Hematopoietic multipotent progenitor cell (in vitro differentiated cells): Measurements from ENCODE around the gene HOXB5. TPM values are rescaled to one million over a fixed set of nuclear protein-coding genes. Genes with fewer than 3 reads are reported as not detected.
A peak's percentile ranks its signal among the peaks of the same experiment; 100 is the strongest.

Source experiments
- DNase-seq, 3 donors: peaks; one replicate each; pipeline ENCODE4 v3.0.0-alpha.2; 2011 to 2015; ENCODE audit warnings: low read depth in 2 of 3, low spot score in 2 of 3
- total RNA-seq: library from RNA; depleted of rRNA; stranded (reverse); fragments of >200 nt; gene quantifications from one replicate; pipeline ENCODE4 v1.2.3, GENCODE V29; 2012

Gene HOXB5
- total RNA-seq, 1 donor = 0.54 TPM

DNA sequence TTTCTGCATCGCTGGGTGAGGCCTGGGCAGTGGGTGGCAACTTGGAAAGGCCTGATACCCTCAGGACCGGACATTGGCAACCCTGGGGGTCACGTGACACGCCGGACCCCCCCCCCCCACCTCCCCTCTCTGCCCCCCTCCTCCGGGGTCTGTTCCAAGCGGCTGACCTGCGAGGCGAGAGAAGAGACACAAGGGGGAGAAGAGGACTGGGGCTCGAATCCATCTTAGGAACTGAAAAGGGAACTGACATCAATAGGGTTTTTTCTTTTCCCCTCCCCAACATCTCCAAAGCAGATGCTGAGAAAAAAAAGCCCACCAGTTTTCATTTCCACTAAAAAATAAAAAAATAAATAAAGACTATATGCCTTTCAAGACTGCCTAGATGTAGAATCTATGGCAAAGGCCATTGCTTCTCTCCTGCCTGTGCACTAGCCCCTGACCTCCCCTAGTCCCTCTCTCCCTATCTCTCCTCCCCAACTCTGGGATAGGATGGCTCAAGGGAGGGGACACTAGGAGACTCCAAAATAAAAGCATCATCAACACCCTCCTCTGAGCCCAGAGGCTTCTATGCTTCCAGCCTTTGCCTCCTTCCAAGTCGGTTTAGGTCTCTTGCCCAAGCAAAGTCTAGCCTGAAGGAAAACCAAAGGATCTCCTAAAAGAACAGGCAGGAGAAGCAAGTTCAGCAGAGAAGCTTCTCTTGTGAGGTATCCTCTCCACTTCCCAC is 41.0 kb downstream of the HOXB5 start:
- no peak for DNase-seq

DNA sequence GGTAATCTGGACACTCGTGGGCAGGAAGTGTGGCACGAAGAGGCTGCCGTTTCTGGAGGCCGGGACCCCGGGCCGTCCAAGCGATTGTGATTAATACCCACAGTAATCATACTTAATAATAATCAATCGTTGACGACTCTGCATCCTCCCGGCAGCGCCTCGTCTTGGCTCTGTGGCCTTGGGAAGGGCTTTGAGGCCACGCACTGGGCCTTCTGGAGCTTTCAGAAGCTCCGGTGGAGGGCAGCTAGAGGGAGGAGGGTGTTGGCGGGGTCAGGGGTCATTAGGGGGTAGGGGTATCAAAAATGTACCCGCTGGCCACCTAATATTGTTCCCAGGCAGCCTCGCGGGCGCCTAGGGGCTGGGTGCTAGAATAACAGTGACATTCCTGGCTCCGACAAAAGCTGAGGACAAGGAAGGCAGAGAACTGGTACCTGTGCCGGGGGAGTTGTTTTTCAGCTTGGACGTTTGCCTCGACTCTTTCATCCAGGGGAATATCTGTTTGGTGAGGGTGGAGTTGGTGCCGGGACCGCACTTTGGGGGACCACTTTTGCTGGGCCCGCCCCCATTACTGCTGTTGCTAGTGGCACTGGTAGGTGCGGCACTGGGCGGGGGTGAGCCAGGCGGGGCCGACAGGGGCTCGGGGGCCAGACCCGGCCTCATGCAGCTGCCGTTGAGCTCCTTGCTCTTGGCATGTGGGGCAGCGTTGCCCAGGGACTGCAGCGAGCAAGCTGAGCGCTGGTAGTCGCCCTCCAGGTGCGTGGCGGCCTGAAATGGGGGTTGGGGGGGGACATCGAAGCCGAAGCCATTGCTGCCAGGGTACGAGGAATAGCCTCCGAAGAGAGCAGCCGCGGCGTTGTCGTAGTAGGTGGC is 41.7 kb downstream of the HOXB5 start:
- DNase-seq = no peak

GRCh38 chr17:48551214-48551555 is 42.4 kb downstream of the HOXB5 start:
- DNase-seq = no peak

DNA sequence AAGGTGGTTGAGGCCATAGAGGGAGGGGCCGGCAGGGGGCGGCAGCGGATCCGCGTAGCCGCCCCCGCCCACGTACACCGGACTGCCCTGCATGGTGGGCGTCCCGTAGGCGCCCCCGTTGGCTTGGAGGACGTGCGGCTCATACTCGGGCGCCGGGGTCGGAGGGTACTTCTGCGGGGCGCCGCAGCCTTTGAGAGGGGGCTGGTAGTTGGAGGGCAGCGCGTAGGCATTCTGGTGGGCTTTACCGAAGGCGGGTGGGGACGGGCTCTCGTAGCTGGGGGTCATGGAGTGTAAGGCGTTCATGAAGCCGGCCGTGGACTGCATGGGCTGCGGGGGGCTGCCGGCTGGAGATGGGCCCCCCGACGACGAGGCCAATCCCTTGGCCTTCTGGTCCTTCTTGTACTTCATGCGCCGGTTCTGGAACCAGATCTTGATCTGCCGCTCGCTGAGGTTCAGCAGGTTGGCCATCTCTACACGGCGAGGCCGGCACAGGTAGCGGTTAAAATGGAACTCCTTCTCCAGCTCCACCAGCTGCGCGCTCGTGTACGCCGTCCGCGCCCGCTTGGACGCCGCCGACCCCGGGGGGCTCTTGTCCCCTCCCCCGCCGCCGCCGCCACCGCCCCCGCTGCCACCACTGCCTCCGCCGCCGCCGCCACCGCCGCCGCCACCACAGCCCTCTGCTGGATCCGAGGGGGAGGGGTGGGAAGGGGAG is 42.9 kb downstream of the HOXB5 start:
- no peak for DNase-seq

DNA sequence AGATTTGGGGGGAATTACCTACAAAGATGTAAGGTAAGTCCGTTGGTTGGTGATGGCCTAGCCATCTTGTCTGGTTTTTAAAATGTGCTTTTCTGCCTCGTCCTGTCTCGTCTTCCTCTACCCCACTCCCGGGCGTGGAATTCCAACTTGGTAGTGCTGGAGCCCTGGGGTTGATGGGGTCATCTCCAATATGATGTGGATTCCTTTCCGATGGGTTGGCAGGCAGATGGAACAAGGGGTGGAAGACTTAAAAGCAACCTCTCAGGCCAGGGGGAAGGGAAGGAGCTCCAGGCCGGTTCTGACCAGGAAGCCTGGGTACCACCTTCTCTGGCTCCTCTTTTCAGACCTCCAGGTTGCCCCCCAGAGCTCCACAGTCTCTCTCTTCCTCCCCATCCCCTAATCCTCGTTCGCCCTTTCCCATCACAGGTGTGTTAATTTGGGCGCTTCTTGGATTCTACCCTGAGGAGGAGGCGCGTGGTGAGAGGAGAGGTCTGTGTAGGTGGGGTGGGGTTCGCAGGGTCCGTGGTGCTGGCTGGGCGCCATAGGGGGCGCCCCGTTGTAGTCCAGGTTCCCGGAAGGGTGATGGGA is 43.6 kb downstream of the HOXB5 start:
- DNase-seq = no peak

- DNase-seq = no peak
Measured at GRCh38 chr17:48549281-48549630, 44.3 kb downstream of the HOXB5 start.

DNA sequence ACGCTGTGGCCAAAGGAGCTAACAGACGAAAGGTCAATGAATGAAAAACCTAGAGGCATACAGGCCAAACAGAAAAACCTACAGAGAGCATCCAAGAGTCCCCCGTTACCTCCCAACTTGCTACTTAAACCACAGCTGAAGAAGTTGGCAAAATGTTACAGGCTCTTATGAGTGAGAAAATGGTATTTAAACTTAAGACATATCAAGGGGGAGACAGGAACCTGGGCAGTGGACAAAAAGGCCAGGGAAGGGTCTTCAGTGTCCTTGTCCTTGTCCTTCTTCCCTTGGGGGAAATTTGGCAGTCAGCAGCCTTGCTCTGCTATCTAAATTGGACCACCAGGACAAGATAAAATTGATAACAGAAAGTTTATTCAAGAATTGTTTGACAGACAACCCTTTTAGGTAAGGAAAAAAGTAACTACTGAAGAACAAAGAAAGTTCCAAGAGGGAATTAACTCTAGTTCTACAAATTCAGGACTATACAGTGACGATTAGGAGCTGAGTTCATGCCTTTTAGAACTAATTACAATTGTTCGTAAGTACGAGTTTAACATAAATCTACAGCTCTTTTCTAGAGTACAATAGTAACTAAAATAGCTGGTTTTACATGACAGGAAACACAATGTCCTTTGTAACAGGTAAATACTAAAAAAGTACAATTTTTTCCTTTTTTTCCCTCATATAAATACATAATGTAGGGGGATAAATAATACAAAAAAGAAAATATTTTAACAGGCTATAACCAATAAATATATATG is 44.9 kb downstream of the HOXB5 start:
- DNase-seq = no peak

DNA sequence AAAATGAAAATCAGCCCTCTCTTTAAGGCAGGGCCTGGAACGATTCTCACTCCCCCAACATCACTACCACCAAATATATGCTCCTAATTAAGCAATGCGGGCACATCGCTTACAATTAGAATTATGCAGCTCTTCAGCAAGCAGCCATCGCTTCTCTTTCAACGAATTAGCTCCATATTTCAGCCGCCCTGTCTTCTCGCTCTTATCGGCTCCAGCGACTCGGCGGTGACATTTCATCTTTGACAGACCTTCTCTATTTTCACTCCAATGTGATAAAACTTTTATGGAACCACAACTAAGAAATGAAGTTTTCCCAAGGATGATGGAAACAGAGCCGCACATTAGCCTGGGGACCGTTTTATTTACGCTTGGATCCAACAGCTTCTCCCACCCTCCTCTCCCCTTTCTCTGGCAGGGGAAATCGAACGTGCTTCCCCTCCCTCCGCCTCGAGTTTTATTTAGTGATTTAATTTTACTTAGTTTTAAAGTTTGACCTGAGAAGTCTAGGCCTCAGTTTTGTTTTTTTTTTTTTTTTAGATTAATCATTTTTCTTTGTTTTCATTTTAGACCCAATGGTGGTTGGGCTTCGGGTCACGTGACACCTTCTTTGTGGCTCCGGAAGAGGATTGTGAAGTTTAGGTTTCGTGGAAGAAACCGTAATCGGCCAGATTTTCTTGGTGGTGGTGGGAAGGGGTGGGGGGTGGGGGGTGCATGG is 45.6 kb downstream of the HOXB5 start:
- peak; percentile 21 to 67 (median 62) for DNase-seq

DNA sequence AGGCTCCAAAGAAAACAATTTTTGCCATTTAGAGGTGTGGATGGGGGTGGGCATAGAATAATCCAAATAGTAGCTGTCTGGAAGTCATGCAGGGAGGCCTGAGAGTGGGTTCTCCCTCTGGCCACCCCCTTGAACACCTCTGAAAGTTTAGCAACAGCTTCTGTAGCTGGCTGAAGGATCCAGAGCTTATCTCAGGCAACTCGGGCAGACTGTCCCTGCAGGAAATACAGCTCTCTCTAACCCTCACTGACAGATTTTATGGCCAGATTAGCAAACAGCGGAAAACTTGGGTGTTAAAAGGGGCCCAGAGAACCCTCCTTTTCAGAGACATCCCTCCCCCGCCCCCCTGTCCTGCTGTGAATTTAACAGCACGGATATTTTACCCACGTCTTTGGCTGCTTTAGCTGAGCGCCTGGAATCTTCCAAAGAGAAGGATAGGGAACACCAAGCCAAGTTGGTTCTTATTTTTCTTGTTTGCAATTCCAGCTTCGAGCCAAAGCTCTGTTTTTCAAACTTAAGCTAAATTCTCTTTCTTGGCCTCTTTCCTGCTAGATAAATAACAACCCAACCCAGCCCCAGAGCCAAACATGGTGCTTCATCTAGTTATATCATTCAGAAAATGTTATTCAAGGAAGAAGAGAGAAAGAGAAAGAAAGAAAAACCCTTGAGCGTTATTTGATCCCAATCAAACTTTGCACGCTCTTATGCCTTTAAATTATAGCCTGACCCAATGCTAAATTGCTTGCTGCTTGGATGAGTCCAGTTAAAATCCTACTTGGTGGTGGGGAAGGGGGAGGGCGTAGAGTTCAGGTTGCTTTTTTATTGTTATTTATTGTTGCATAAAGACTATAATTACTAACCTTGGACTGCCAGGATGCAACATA is 46.4 kb downstream of the HOXB5 start:
- DNase-seq = peak in 2 of 3 donors; percentile 80 to 96

- no peak for DNase-seq
Measured at GRCh38 chr17:48546137-48546923, 47.2 kb downstream of the HOXB5 start.

DNA sequence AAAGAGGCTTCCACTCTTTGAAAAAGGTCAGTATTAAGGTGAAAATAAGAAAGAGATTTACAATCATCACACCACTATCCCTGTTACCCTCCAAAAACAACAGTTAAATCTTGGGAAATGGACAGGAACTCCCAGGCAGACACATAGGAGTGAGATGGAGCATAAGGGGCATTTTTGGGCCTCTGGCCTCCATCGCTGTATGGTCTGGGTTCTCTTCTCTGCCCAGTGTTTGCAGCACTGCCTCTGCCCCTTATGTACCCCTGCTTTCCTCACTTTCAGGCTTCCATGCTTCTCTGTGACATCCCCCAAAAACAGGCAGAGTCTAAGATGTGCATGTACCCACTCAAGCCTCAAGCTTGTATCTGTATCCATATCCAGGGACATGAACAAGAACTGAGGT is 48.0 kb downstream of the HOXB5 start:
- DNase-seq = no peak

DNA sequence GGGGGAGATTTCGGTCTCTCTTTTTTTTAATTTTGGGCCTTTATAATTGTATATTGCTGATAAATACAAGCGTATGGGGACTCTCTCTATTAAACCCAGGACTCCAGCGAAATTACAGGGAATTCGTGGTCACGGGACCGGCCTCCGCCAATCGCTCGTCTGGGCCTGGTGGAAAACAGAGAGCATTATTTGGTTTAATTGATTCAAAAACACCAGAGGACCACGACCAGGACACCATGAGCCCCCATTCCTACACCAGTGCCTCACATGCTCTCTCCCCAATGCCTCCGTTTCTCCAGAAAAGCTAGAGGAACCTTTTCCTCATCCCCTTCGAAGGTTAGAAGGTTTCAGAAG is 48.6 kb downstream of the HOXB5 start, which contains the start of gene HOXB2:
TSS of gene HOXB2 (minus strand) at position 88 of the 354 bp plus-strand sequence. CDS start 198 bp downstream, outside the sequence.
- no peak for DNase-seq

GRCh38 chr17:48544349-48545021 is 49.1 kb downstream of the HOXB5 start:
- peak in 2 of 3 donors; percentile 57 to 85 for DNase-seq

DNA sequence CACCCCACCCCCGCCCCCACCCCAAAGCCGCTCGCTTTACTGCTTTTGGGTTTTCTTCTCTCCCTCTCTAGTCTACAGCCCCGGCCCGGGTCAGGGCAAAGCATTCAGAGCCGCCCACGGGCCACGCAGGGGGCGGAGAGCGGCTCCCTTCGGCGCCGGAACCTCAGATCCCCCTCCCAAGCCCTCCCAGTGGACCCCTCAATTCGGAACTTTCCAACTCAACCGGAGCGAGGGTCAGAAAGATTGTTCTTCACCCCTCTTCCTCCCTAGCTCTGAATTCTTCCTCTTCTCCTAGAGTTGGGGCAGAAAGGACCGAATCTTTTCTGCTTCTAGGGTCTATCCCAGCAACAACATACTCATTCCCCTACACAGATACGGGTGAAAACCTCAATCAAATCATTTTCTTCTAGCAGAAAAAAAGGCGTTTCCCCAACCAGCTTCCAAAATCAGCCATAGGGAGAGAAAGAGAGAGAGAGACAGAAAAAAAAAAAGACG is 49.7 kb downstream of the HOXB5 start:
- DNase-seq = no peak

DNA sequence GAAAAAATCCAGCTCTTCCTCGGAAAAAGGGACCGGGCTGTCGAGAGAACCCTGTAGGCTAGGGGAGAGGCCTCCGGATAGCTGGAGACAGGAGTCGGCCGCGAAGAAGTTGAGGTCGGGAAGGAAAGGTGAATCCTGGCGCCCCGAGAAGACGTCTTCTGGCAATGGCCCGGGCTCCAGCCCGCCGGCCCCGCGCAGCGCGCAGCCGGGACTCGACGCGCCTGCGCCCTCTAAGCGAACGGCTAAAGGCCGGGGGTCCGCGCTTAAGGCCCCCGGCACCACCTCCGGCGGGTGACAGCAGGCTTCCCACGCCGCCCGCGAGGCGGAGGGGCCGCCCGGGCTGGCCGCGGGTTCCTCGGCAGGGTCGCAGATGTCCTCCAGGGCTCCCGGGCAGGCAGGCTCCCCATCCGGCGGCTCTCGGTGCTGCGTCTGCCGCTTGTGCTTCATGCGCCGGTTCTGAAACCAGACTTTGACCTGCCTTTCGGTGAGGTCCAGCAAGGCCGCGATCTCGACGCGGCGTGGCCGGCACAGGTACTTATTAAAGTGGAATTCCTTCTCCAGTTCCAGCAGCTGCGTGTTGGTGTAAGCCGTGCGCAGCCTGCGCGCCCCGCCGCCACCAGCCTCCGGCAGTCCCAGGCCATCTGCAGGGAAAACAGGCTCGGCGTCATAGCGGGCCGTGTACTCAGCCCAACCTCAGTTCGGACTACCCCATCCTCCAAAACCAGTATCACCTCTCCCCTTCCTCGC is 50.3 kb downstream of the HOXB5 start:
- DNase-seq = peak; percentile 42 to 49 (median 45)

DNA sequence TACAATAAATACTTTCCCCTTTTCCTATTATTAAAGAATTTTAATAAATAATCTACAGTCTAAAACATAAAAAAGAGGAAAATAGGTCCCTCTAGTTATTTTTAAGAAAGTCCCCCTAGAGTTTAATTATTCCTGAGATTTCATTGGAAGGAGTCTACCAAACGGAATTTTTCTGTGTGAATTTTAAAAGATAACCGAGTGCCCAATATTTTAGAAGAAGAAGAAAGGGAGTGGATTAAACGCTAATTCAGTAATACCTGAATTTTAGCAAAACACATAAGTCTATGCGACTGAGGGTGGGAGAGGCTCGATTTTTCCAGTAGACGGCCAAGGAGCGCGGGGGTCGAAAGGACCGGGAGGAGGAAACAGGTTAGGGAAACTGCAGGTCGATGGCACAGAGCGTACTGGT is 50.9 kb downstream of the HOXB5 start:
- DNase-seq = no peak
